ENCODE data around the gene ANK2. TPM values are rescaled to one million over a fixed set of nuclear protein-coding genes. Genes with fewer than 3 reads are reported as not detected.

ANK2 gene
- total and polyA plus RNA-seq, 2 of the 13 experiments (the other 11 are each of a cell fraction or from before 2014, with no cell fraction given), result 2.7 to 15.1 TPM

GRCh38 chr4:113031212-113031611 lies 18.2 kb upstream of the ANK2 start (continued):
- TF ChIP-seq NFAT5 (CRISPR knock-in tag; IDR thresholded peaks at IDR 0.05), result no peak
- no peak for TF ChIP-seq ZNF354B (CRISPR knock-in tag; IDR thresholded peaks at IDR 0.05)
- TF ChIP-seq E2F2 (CRISPR knock-in tag; IDR thresholded peaks at IDR 0.05; ENCODE audit: borderline replicate concordance), result no peak
- no peak for TF ChIP-seq ZNF724P (CRISPR knock-in tag; IDR thresholded peaks at IDR 0.05; ENCODE audit: borderline replicate concordance)
- no peak for TF ChIP-seq TSC22D2 (CRISPR knock-in tag; IDR thresholded peaks at IDR 0.05; ENCODE audit: borderline replicate concordance)
- no peak for TF ChIP-seq HOXA5 (CRISPR knock-in tag; IDR thresholded peaks at IDR 0.05)

- intact Hi-C loops (cut with micrococcal nuclease; ENCODE audit: unreplicated experiment) (loop anchor here (1.0 kb wide), 1 partner anchor 34 kb away; no protein-coding TSS in a partner anchor), in situ Hi-C loops (cut with HindIII; ENCODE audit: extremely low pct_ligation_motif_present, low pct_unique_long_range_greater_than_20kb) (no loop called here)
- 3% methylated on average over 1 of the region's 1 CpG for WGBS (ENCODE audit: low lambda C conversion rate)
- no TSS peak for BruUV-seq (replicated peaks)
- no peak overlapping the region for H3K9ac ChIP-seq (ENCODE audit: insufficient read depth, low read depth, low read length)
- no peak for FAIRE-seq
- no peak overlapping the region for H3K4me3 ChIP-seq (replicated peaks in 1 of 3; ENCODE audit: insufficient read depth in 1 of 3, low read depth in 2 of 3, low read length in 3 of 3)
- H3K27me3 ChIP-seq (ENCODE audit: control insufficient read depth in 1 of 2, insufficient read depth in 2 of 2, low read length in 2 of 2), result no peaks in the 10 kb centered on the region
- H2AFZ ChIP-seq (ENCODE audit: low read length), result no peak overlapping the region
- ChIA-PET CTCF (ENCODE audit: low intra/inter-chr PET ratio, low total read pairs) (no interaction called here), POLR2A (no interaction called here)
- no peaks in the 10 kb centered on the region for H3K9me3 ChIP-seq (ENCODE audit: low read length)
- H3K79me2 ChIP-seq (ENCODE audit: insufficient read depth, low read length), result no peaks in the 10 kb centered on the region
- H3K4me2 ChIP-seq (ENCODE audit: low read depth, low read length), result no peak overlapping the region
- no peak for DNase-seq (ENCODE audit: low spot score)
- peaks cover 6% of the 10 kb centered on the region; the same call in 1 of the 2 replicates for H3K4me1 ChIP-seq (ENCODE audit: insufficient read depth, low read length)
- H3K36me3 ChIP-seq (replicated peaks in 1 of 2; ENCODE audit: control insufficient read depth in 1 of 2, insufficient read depth in 2 of 2, low read length in 2 of 2), result no peaks in the 10 kb centered on the region
- H3K27ac ChIP-seq (ENCODE audit: extremely low read length, insufficient read depth, low read length), result no peak overlapping the region
- H4K20me1 ChIP-seq (ENCODE audit: insufficient read depth, low read length), result no peaks in the 10 kb centered on the region
- ATAC-seq, result no peak
- TF ChIP-seq BCLAF1 (IDR thresholded peaks at IDR 0.05) (no peak), FLYWCH1 (CRISPR knock-in tag; IDR thresholded peaks at IDR 0.05) (no peak), NFKBIZ (CRISPR knock-in tag; IDR thresholded peaks at IDR 0.05) (no peak), PATZ1 (CRISPR knock-in tag; IDR thresholded peaks at IDR 0.05) (no peak), TGIF2 (CRISPR knock-in tag; IDR thresholded peaks at IDR 0.05) (no peak), ZFYVE20 (CRISPR knock-in tag; IDR thresholded peaks at IDR 0.05; ENCODE audit: borderline replicate concordance, low read depth) (no peak)
Observed at GRCh38 chr4:113040793-113041192, 8.7 kb upstream of the ANK2 start.
